Stomach (tissue), 4 donors: ENCODE results near the gene DNASE2.

ENCODE experiments used
- EP300 ChIP-seq: sonication (generic); formaldehyde crosslinking; IDR thresholded peaks from one replicate; pipeline ENCODE4 v1.6.1; 2017; ENCODE audit warnings: antibody characterized with exemption
- POLR2A ChIP-seq, 4 donors: fragments of 450-650 bp; IDR thresholded peaks; one replicate each; pipeline ENCODE4 v1.6.1; 2016; ENCODE audit warnings: antibody characterized with exemption in 4 of 4, control low read depth in 2 of 4, mild to moderate bottlenecking in 1 of 4, moderate library complexity in 1 of 4
- TF ChIP-seq, protein P1 (sequence below), 7 experiments: fragments of 450-650 bp in 4 of 7; fragments of 200-600 bp in 3 of 7; sonication (generic) in 3 of 7; IDR thresholded peaks; one replicate each; pipeline ENCODE4 v1.5.1; 2016 to 2019; ENCODE audit warnings: antibody characterized with exemption in 7 of 7, control low read depth in 2 of 7, mild to moderate bottlenecking in 1 of 7

GRCh38 chr19:12825254-12826131 lies 55.8 kb downstream of the DNASE2 start:
- no peak for TF ChIP-seq POLR2A (IDR thresholded peaks at IDR 0.05)
- TF ChIP-seq, protein P1, sequence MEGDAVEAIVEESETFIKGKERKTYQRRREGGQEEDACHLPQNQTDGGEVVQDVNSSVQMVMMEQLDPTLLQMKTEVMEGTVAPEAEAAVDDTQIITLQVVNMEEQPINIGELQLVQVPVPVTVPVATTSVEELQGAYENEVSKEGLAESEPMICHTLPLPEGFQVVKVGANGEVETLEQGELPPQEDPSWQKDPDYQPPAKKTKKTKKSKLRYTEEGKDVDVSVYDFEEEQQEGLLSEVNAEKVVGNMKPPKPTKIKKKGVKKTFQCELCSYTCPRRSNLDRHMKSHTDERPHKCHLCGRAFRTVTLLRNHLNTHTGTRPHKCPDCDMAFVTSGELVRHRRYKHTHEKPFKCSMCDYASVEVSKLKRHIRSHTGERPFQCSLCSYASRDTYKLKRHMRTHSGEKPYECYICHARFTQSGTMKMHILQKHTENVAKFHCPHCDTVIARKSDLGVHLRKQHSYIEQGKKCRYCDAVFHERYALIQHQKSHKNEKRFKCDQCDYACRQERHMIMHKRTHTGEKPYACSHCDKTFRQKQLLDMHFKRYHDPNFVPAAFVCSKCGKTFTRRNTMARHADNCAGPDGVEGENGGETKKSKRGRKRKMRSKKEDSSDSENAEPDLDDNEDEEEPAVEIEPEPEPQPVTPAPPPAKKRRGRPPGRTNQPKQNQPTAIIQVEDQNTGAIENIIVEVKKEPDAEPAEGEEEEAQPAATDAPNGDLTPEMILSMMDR (IDR thresholded peaks at IDR 0.05) = peak in 2 of 7 experiments; percentile 28 to 29
- TF ChIP-seq EP300 = no peak
